T-helper 1 cell treated with Interleukin-12 subunit alpha and Interleukin-12 subunit beta and Interleukin-4 antibody, amounts not matched to agents 30 μg/mL and 1 μg/mL, for 36 hours (primary cell): ENCODE results near the gene ETS1.
A peak's percentile ranks its signal among the peaks of the same experiment; 100 is the strongest.
"Not testable (repeated sequence)": the region's sequence is repeated elsewhere in the genome, so short reads cannot be mapped to it uniquely, and the experiment has no call there.

Source experiments
- H3K27ac Mint-ChIP-seq: one replicate; pipeline ENCODE4 v1.8.0; 2021; ENCODE audit warnings: mild to moderate bottlenecking, mixed read lengths
- H3K27me3 Mint-ChIP-seq: one replicate; pipeline ENCODE4 v1.8.0; 2021; ENCODE audit warnings: low read depth, mixed read lengths
- H3K36me3 Mint-ChIP-seq: one replicate; pipeline ENCODE4 v1.8.0; 2021; ENCODE audit warnings: low read depth, mixed read lengths
- H3K4me1 Mint-ChIP-seq: one replicate; pipeline ENCODE4 v1.8.0; 2021; ENCODE audit warnings: low read depth, mixed read lengths
- H3K4me3 Mint-ChIP-seq: one replicate; pipeline ENCODE4 v1.8.0; 2021; ENCODE audit warnings: mild to moderate bottlenecking, moderate library complexity, mixed read lengths
- H3K9me3 Mint-ChIP-seq: one replicate; pipeline ENCODE4 v1.8.0; 2021; ENCODE audit warnings: mixed read lengths

The ETS1 gene

GRCh38 chr11:128463371-128463829 is 124.0 kb downstream of the ETS1 start:
- Mint-ChIP-seq H3K9me3 (no peaks in the 10 kb centered on the region), H3K36me3 (peaks cover 92% of the 10 kb centered on the region), H3K4me3 (peak overlapping the region; percentile 40), H3K27me3 (no peaks in the 10 kb centered on the region), H3K27ac (peak overlapping the region; percentile 90), H3K4me1 (peaks cover 84% of the 10 kb centered on the region)

- Mint-ChIP-seq H3K4me3 (peak overlapping the region; percentile 40), H3K27me3 (no peaks in the 10 kb centered on the region), H3K4me1 (peaks cover 79% of the 10 kb centered on the region), H3K9me3 (no peaks in the 10 kb centered on the region), H3K36me3 (peaks cover 92% of the 10 kb centered on the region), H3K27ac (peak overlapping the region; percentile 90)
Measured at GRCh38 chr11:128462922-128463321, 124.4 kb downstream of the ETS1 start.

- Mint-ChIP-seq H3K4me3 (no peak overlapping the region), H3K36me3 (peaks cover 89% of the 10 kb centered on the region), H3K27me3 (no peaks in the 10 kb centered on the region), H3K4me1 (peaks cover 74% of the 10 kb centered on the region), H3K9me3 (no peaks in the 10 kb centered on the region), H3K27ac (peak overlapping the region; percentile 90)
Measured at GRCh38 chr11:128462189-128462588, 125.2 kb downstream of the ETS1 start.

GRCh38 chr11:128458321-128458720 is 129.0 kb downstream of the ETS1 start:
- Mint-ChIP-seq H3K4me3 (no peak overlapping the region), H3K9me3 (no peaks in the 10 kb centered on the region), H3K36me3 (peaks cover 86% of the 10 kb centered on the region), H3K4me1 (peaks cover 63% of the 10 kb centered on the region), H3K27ac (peak overlapping the region; percentile 43), H3K27me3 (no peaks in the 10 kb centered on the region)

GRCh38 chr11:128457874-128458273 is 129.5 kb downstream of the ETS1 start:
- H3K9me3 Mint-ChIP-seq = no peaks in the 10 kb centered on the region
- H3K27me3 Mint-ChIP-seq = no peaks in the 10 kb centered on the region
- H3K4me1 Mint-ChIP-seq = peaks cover 61% of the 10 kb centered on the region
- no peak overlapping the region for H3K27ac Mint-ChIP-seq
- no peak overlapping the region for H3K4me3 Mint-ChIP-seq
- peaks cover 84% of the 10 kb centered on the region for H3K36me3 Mint-ChIP-seq

GRCh38 chr11:128456566-128457268 is 130.6 kb downstream of the ETS1 start:
- Mint-ChIP-seq H3K9me3 (no peaks in the 10 kb centered on the region), H3K36me3 (peaks cover 76% of the 10 kb centered on the region), H3K4me3 (no peak overlapping the region), H3K27me3 (no peaks in the 10 kb centered on the region), H3K27ac (peak overlapping the region; percentile 85), H3K4me1 (peaks cover 56% of the 10 kb centered on the region)

- Mint-ChIP-seq H3K9me3 (no peaks in the 10 kb centered on the region), H3K27ac (peak overlapping the region; percentile 69), H3K36me3 (peaks cover 72% of the 10 kb centered on the region), H3K27me3 (no peaks in the 10 kb centered on the region), H3K4me1 (peaks cover 51% of the 10 kb centered on the region), H3K4me3 (no peak overlapping the region)
Measured at GRCh38 chr11:128455766-128456165, 131.6 kb downstream of the ETS1 start.

- Mint-ChIP-seq H3K27me3 (no peaks in the 10 kb centered on the region), H3K4me3 (no peak overlapping the region), H3K4me1 (peaks cover 46% of the 10 kb centered on the region), H3K9me3 (no peaks in the 10 kb centered on the region), H3K36me3 (peaks cover 63% of the 10 kb centered on the region), H3K27ac (peak overlapping the region; percentile 69)
Measured at GRCh38 chr11:128453444-128454336, 133.7 kb downstream of the ETS1 start.

GRCh38 chr11:128451652-128452470 is 135.5 kb downstream of the ETS1 start:
- Mint-ChIP-seq H3K4me3 (no peak overlapping the region), H3K9me3 (peaks cover 4% of the 10 kb centered on the region), H3K36me3 (peaks cover 53% of the 10 kb centered on the region), H3K4me1 (peaks cover 49% of the 10 kb centered on the region), H3K27ac (peak overlapping the region; percentile 69), H3K27me3 (no peaks in the 10 kb centered on the region)

GRCh38 chr11:128450882-128451651 is 136.3 kb downstream of the ETS1 start:
- Mint-ChIP-seq H3K4me3 (peak overlapping the region; percentile 23), H3K27me3 (no peaks in the 10 kb centered on the region), H3K4me1 (peaks cover 50% of the 10 kb centered on the region), H3K36me3 (peaks cover 45% of the 10 kb centered on the region), H3K9me3 (peaks cover 9% of the 10 kb centered on the region), H3K27ac (peak overlapping the region; percentile 76)

- Mint-ChIP-seq H3K36me3 (peaks cover 45% of the 10 kb centered on the region), H3K4me1 (peaks cover 50% of the 10 kb centered on the region), H3K27ac (peak overlapping the region; percentile 53), H3K9me3 (peaks cover 12% of the 10 kb centered on the region)
- not testable (repeated sequence) for H3K27me3 Mint-ChIP-seq, H3K4me3 Mint-ChIP-seq
Measured at GRCh38 chr11:128450425-128450824, 136.9 kb downstream of the ETS1 start.

- Mint-ChIP-seq H3K27me3 (no peaks in the 10 kb centered on the region), H3K36me3 (peaks cover 42% of the 10 kb centered on the region), H3K4me1 (peaks cover 44% of the 10 kb centered on the region), H3K27ac (peak overlapping the region; percentile 3), H3K9me3 (peaks cover 20% of the 10 kb centered on the region), H3K4me3 (no peak overlapping the region)
Measured at GRCh38 chr11:128448981-128449713, 138.2 kb downstream of the ETS1 start.

GRCh38 chr11:128448200-128448886 is 139.0 kb downstream of the ETS1 start:
- Mint-ChIP-seq H3K27me3 (no peaks in the 10 kb centered on the region), H3K27ac (no peak overlapping the region), H3K4me1 (peaks cover 36% of the 10 kb centered on the region), H3K36me3 (peaks cover 34% of the 10 kb centered on the region), H3K9me3 (peaks cover 21% of the 10 kb centered on the region), H3K4me3 (no peak overlapping the region)
